Liver (tissue), 9 donors: ENCODE measurements around the gene SFXN5. TPM values are rescaled to one million over a fixed set of nuclear protein-coding genes. Genes with fewer than 3 reads are reported as not detected.

Experiments used
- DNase-seq: peaks from one replicate; pipeline ENCODE4 v3.0.0-alpha.2; 2017; ENCODE audit warnings: low spot score
- H3K27ac ChIP-seq, 2 donors: one replicate each; pipeline ENCODE4 v1.7.0; 2013; ENCODE audit warnings: inconsistent platforms in 2 of 2, low read length in 2 of 2, control low read depth in 1 of 2, low read depth in 1 of 2, mild to moderate bottlenecking in 1 of 2
- H3K27me3 ChIP-seq, 4 donors: one replicate each; pipeline versions ENCODE4 v1.6.1 to v1.7.0; 2013; ENCODE audit warnings: low read length in 3 of 4, inconsistent platforms in 1 of 4, mild to moderate bottlenecking in 1 of 4, moderate library complexity in 1 of 4; ENCODE audit not compliant: control insufficient read depth in 4 of 4, insufficient read depth in 4 of 4
- H3K36me3 ChIP-seq, 4 donors: one replicate each; pipeline versions ENCODE4 v1.6.1 to v1.7.0; 2013; ENCODE audit warnings: low read length in 3 of 4, mild to moderate bottlenecking in 3 of 4, low read depth in 1 of 4, moderate library complexity in 1 of 4; ENCODE audit not compliant: control insufficient read depth in 4 of 4, insufficient read depth in 3 of 4
- H3K4me1 ChIP-seq, 4 donors: one replicate each; pipeline versions ENCODE4 v1.6.1 to v1.7.0; 2013; ENCODE audit warnings: low read length in 3 of 4, mild to moderate bottlenecking in 3 of 4, moderate library complexity in 1 of 4; ENCODE audit not compliant: control insufficient read depth in 4 of 4, insufficient read depth in 4 of 4
- H3K4me3 ChIP-seq, 3 donors: one replicate each; pipeline versions ENCODE4 v1.6.1 to v1.7.0; 2013; ENCODE audit warnings: low read length in 3 of 3, control low read depth in 1 of 3, low read depth in 1 of 3, mild to moderate bottlenecking in 1 of 3
- H3K9ac ChIP-seq, 2 donors: one replicate each; pipeline ENCODE4 v1.7.0; 2013; ENCODE audit warnings: low read length in 2 of 2, mild to moderate bottlenecking in 2 of 2, moderate library complexity in 2 of 2, control low read depth in 1 of 2, low read depth in 1 of 2
- H3K9me3 ChIP-seq, 4 donors: one replicate each; pipeline versions ENCODE4 v1.6.1 to v1.7.0; 2013; ENCODE audit warnings: low read length in 3 of 4; ENCODE audit not compliant: control insufficient read depth in 4 of 4
- EGR1 ChIP-seq, 2 donors: IDR thresholded peaks; 2 replicates each; pipeline ENCODE4 v1.6.1; 2016 to 2018; ENCODE audit warnings: antibody characterized with exemption in 2 of 2, low read depth in 2 of 2
- HNF4A ChIP-seq, 2 donors: conservative IDR thresholded peaks; 2 replicates each; pipeline ENCODE4 v1.6.1; 2016; ENCODE audit warnings: antibody characterized with exemption in 2 of 2, mild to moderate bottlenecking in 2 of 2
- HNF4G ChIP-seq: IDR thresholded peaks from 2 replicates; pipeline ENCODE4 v1.6.1; 2016; ENCODE audit warnings: antibody characterized with exemption
- JUND ChIP-seq, 2 donors: IDR thresholded peaks; 2 replicates each; pipeline ENCODE4 v1.6.1; 2016; ENCODE audit warnings: antibody characterized with exemption in 2 of 2
- NR2F2 ChIP-seq: IDR thresholded peaks from 2 replicates; pipeline ENCODE4 v1.6.1; 2016; ENCODE audit warnings: antibody characterized with exemption
- RXRA ChIP-seq, 2 donors: IDR thresholded peaks; 2 replicates each; pipeline ENCODE4 v1.6.1; 2017 to 2018; ENCODE audit warnings: antibody characterized with exemption in 2 of 2, mild to moderate bottlenecking in 1 of 2
- SP1 ChIP-seq: IDR thresholded peaks from 2 replicates; pipeline ENCODE4 v1.6.1; 2018; ENCODE audit warnings: antibody characterized with exemption, mild to moderate bottlenecking
- TAF1 ChIP-seq: conservative IDR thresholded peaks from 2 replicates; pipeline ENCODE4 v1.6.1; 2016; ENCODE audit warnings: antibody characterized with exemption, mild to moderate bottlenecking
- YY1 ChIP-seq: IDR thresholded peaks from 2 replicates; pipeline ENCODE4 v1.6.1; 2016; ENCODE audit warnings: antibody characterized with exemption, mild to moderate bottlenecking
- WGBS: extraction: QIAGEN DNeasy Blood & Tissue Kit; methylation state at CpG from one replicate; pipeline ENCODE4 v1.1.7; 2013; 5-methylcytosine and 5-hydroxymethylcytosine counted together
- polyA plus RNA-seq, 2 donors: library from polyadenylated mRNA; stranded (reverse) in 1 of 2; unstranded in 1 of 2; fragments of 200-250 nt in 1 of 2; fragments of >200 nt in 1 of 2; fragmentation: Nextera tagmentation in 1 of 2; extraction: Ambion mirVana in 1 of 2; gene quantifications; one replicate each; pipeline versions ENCODE4 v1.2.1 to v1.2.3, GENCODE V29; 2013 to 2015
- total RNA-seq, 2 donors: library from RNA; depleted of rRNA; stranded (reverse); fragments of >200 nt; gene quantifications; one replicate each; pipeline ENCODE4 v1.2.3, GENCODE V29; 2014
- TF ChIP-seq, protein P1 (sequence below): fragments of 150-350 bp; IDR thresholded peaks from 2 replicates; pipeline ENCODE4 v1.5.1; 2017; ENCODE audit warnings: improper control_type of control experiment, low read depth, low read length; ENCODE audit not compliant: missing input control
- TF ChIP-seq, protein P2 (sequence below): IDR thresholded peaks from 2 replicates; pipeline ENCODE4 v1.6.1; 2016; ENCODE audit warnings: antibody characterized with exemption, mild to moderate bottlenecking
- TF ChIP-seq, protein P3 (sequence below): IDR thresholded peaks from 2 replicates; pipeline ENCODE4 v1.6.1; 2016; ENCODE audit warnings: antibody characterized with exemption
- TF ChIP-seq, protein P4 (sequence below): IDR thresholded peaks from 2 replicates; pipeline ENCODE4 v1.6.1; 2016; ENCODE audit warnings: antibody characterized with exemption
- donor health status: healthy.
- donor health status: healthy.
- donor health status: healthy.
- donor health status: healthy.
- donor health status: healthy.

The SFXN5 gene
- total and polyA plus RNA-seq, 4 donors, result 23.3 to 58.2 (median 29.5) TPM

DNA sequence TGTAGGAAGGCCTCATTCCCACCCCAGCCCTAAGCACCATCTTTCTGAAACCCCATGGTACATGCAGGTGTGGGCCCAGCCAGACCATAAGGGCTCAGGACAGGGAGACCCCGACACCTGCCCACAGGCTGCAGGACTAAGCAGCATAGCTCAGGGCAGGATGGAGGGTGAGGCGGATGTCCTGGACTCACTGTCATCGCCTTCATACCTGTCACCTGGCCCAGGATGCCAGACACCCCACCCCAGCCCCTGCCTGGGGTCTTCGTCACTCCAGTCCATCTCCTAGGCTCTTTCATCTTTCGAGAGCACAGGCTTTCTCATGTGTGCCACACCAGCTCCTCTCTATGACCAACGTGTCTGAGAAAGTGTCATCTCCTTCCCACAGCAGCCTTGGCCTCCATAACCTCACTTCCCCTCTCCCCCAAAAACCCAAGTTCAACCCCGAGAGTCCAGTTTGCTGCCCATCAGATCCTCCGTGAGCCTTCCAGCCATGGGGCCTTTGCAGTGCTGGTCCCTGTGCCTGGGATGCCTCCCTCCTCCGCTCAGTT lies 82.7 kb downstream of the SFXN5 start:
- TF ChIP-seq EGR1 (IDR thresholded peaks at IDR 0.05; ENCODE audit: low read depth in 2 of 2), result no peak
- WGBS, result 94% methylated on average over 9 of the region's 9 CpGs
- H3K27me3 ChIP-seq, result no peaks in the 10 kb centered on the region
- H3K9me3 ChIP-seq, result no peaks in the 10 kb centered on the region
- H3K4me1 ChIP-seq, result peaks cover 26 to 90% (median 66%) of the 10 kb centered on the region in 4 donors
- no peak for DNase-seq
- peaks cover 0 to 7% (median 3%) of the 10 kb centered on the region in 4 donors for H3K36me3 ChIP-seq
- no peak overlapping the region for H3K4me3 ChIP-seq
- peak overlapping the region; percentile 75 to 77 for H3K27ac ChIP-seq
- H3K9ac ChIP-seq, result no peak overlapping the region

DNA sequence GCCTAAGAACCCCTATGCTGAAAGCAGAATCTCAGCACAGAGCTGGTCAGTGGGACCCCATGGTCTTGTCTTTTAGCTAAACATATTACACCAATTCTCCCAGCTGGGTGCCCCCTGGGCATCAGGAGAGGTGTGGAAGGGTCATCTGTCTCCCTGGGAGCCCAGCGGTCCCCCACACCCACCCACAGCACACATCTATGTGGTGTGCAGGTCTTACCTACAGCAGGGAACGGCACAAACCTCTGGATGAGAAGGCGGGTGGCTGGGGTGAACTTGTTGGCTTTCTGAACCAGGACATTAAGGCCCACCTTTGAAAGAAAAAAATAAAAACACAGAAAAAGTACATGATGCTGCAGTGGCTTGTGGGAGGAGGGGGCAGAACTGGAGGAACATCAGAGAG lies 83.5 kb downstream of the SFXN5 start:
- TF ChIP-seq HNF4G (no peak), RXRA (IDR thresholded peaks at IDR 0.05) (no peak), TAF1 (no peak)
- Histone ChIP-seq H3K36me3 (peaks cover 0 to 7% (median 3%) of the 10 kb centered on the region in 4 donors), H3K9me3 (no peaks in the 10 kb centered on the region), H3K4me1 (peaks cover 26 to 90% (median 67%) of the 10 kb centered on the region in 4 donors), H3K27ac (peak overlapping the region in 1 of 2 donors; percentile 19), H3K9ac (no peak overlapping the region), H3K27me3 (no peaks in the 10 kb centered on the region), H3K4me3 (no peak overlapping the region)
- WGBS, result 94% methylated on average over 3 of the region's 3 CpGs
- no peak for DNase-seq

DNA sequence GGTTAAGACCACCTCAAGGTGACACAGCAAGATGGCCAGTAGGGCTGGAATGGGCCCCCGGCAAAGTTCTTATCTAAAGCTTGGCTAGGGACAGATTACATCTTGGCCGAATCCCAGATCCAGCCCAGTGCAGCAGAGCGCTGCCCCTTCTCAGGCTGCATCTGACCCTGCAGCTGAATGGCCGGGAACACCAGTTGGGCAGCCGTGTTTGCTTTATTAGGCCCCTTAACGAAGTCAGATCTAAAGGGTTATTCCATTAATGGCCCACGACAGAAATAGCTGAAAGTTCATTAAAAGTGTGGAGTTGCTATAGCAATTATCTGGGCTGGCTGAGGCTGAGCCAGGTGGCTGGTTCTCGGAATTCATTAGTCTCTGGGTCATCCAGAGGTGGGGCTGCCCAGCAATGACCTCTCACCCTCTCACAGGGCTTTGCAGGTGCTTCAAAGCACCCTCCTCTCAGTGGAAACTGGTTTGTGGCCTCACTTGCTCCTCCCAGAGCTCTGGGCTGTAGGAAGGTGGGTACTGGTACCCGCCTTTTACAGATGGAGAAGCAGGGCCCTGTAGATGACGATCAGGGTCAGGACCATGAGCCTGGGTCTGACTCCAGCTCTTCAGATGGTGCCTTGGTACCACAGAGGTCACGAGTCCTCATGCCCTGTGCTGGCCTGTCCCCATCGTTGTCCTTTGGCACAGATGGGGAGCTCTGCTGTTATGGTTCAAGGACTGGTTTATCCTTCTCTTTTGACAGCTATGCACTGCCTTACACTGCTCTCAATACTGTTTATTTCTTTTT lies 85.4 kb downstream of the SFXN5 start:
- H3K4me1 ChIP-seq, result peaks cover 31 to 86% (median 67%) of the 10 kb centered on the region in 4 donors
- H3K27ac ChIP-seq, result peak overlapping the region; percentile 53 to 77
- H3K4me3 ChIP-seq, result no peak overlapping the region
- no peaks in the 10 kb centered on the region for H3K27me3 ChIP-seq
- TF ChIP-seq, protein P1, sequence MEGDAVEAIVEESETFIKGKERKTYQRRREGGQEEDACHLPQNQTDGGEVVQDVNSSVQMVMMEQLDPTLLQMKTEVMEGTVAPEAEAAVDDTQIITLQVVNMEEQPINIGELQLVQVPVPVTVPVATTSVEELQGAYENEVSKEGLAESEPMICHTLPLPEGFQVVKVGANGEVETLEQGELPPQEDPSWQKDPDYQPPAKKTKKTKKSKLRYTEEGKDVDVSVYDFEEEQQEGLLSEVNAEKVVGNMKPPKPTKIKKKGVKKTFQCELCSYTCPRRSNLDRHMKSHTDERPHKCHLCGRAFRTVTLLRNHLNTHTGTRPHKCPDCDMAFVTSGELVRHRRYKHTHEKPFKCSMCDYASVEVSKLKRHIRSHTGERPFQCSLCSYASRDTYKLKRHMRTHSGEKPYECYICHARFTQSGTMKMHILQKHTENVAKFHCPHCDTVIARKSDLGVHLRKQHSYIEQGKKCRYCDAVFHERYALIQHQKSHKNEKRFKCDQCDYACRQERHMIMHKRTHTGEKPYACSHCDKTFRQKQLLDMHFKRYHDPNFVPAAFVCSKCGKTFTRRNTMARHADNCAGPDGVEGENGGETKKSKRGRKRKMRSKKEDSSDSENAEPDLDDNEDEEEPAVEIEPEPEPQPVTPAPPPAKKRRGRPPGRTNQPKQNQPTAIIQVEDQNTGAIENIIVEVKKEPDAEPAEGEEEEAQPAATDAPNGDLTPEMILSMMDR, result no peak
- TF ChIP-seq, protein P2, sequence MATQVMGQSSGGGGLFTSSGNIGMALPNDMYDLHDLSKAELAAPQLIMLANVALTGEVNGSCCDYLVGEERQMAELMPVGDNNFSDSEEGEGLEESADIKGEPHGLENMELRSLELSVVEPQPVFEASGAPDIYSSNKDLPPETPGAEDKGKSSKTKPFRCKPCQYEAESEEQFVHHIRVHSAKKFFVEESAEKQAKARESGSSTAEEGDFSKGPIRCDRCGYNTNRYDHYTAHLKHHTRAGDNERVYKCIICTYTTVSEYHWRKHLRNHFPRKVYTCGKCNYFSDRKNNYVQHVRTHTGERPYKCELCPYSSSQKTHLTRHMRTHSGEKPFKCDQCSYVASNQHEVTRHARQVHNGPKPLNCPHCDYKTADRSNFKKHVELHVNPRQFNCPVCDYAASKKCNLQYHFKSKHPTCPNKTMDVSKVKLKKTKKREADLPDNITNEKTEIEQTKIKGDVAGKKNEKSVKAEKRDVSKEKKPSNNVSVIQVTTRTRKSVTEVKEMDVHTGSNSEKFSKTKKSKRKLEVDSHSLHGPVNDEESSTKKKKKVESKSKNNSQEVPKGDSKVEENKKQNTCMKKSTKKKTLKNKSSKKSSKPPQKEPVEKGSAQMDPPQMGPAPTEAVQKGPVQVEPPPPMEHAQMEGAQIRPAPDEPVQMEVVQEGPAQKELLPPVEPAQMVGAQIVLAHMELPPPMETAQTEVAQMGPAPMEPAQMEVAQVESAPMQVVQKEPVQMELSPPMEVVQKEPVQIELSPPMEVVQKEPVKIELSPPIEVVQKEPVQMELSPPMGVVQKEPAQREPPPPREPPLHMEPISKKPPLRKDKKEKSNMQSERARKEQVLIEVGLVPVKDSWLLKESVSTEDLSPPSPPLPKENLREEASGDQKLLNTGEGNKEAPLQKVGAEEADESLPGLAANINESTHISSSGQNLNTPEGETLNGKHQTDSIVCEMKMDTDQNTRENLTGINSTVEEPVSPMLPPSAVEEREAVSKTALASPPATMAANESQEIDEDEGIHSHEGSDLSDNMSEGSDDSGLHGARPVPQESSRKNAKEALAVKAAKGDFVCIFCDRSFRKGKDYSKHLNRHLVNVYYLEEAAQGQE, result peak; percentile 29
- peak; percentile 13 for TF ChIP-seq HNF4G
- TF ChIP-seq NR2F2, result peak; percentile 45
- TF ChIP-seq HNF4A (conservative IDR thresholded peaks at IDR 0.05), result peak; percentile 58 to 75
- peak; percentile 98 to 99 for TF ChIP-seq RXRA (IDR thresholded peaks at IDR 0.05)
- TF ChIP-seq YY1, result peak; percentile 76
- TF ChIP-seq JUND (IDR thresholded peaks at IDR 0.05), result peak in 1 of 2 donors; percentile 38
- TF ChIP-seq, protein P3, sequence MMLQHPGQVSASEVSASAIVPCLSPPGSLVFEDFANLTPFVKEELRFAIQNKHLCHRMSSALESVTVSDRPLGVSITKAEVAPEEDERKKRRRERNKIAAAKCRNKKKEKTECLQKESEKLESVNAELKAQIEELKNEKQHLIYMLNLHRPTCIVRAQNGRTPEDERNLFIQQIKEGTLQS, result no peak
- TF ChIP-seq, protein P4, sequence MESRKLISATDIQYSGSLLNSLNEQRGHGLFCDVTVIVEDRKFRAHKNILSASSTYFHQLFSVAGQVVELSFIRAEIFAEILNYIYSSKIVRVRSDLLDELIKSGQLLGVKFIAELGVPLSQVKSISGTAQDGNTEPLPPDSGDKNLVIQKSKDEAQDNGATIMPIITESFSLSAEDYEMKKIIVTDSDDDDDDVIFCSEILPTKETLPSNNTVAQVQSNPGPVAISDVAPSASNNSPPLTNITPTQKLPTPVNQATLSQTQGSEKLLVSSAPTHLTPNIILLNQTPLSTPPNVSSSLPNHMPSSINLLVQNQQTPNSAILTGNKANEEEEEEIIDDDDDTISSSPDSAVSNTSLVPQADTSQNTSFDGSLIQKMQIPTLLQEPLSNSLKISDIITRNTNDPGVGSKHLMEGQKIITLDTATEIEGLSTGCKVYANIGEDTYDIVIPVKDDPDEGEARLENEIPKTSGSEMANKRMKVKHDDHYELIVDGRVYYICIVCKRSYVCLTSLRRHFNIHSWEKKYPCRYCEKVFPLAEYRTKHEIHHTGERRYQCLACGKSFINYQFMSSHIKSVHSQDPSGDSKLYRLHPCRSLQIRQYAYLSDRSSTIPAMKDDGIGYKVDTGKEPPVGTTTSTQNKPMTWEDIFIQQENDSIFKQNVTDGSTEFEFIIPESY, result no peak
- TF ChIP-seq SP1, result peak; percentile 87
- TF ChIP-seq EGR1 (IDR thresholded peaks at IDR 0.05; ENCODE audit: low read depth in 2 of 2), result no peak
- H3K9ac ChIP-seq, result peak overlapping the region in 1 of 2 donors; percentile 65
- 35% methylated on average over 12 of the region's 12 CpGs for WGBS
- peaks cover 0 to 7% (median 3%) of the 10 kb centered on the region in 4 donors for H3K36me3 ChIP-seq
- no peaks in the 10 kb centered on the region for H3K9me3 ChIP-seq
- no peak for DNase-seq
